ENCODE measurements around the gene ZMAT3.
"Not testable (repeated sequence)": the region's sequence is repeated elsewhere in the genome, so short reads cannot be mapped to it uniquely, and the experiment has no call there.

The ZMAT3 gene

DNA sequence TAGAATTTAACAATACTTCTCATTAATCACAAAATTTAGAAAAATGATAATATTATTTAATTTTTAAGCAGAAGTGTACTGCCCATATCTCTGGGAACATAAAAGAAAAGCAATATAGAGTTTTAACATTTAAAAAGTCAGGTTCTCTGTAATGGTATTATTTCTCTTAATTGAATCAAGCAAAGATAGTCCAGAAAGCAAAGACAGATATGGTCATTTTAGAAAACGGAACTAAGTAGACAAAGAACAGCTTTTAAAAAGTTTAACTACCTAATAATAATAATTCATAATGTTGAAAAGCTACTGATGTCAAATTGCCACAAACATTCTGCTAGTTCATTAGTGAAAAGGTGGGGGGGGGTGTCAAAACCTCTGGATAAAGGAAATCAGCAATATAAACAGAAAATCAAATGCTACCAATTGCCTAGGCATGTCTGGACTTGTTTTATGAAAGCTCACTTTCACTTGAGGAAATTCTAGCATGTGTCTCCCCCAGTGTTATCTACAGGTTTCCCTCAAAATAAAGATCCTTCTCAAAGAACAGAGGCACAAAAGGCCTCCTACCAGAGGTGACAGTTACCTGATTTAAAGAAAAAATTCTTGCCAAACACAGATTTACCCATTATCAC is 1.7 kb downstream of the ZMAT3 start:
- no peak for DNase-seq (ENCODE audit: low read depth)
- peak overlapping the region; percentile 64 for H3K4me3 ChIP-seq (ENCODE audit: low read length)
- TF ChIP-seq, protein P1, sequence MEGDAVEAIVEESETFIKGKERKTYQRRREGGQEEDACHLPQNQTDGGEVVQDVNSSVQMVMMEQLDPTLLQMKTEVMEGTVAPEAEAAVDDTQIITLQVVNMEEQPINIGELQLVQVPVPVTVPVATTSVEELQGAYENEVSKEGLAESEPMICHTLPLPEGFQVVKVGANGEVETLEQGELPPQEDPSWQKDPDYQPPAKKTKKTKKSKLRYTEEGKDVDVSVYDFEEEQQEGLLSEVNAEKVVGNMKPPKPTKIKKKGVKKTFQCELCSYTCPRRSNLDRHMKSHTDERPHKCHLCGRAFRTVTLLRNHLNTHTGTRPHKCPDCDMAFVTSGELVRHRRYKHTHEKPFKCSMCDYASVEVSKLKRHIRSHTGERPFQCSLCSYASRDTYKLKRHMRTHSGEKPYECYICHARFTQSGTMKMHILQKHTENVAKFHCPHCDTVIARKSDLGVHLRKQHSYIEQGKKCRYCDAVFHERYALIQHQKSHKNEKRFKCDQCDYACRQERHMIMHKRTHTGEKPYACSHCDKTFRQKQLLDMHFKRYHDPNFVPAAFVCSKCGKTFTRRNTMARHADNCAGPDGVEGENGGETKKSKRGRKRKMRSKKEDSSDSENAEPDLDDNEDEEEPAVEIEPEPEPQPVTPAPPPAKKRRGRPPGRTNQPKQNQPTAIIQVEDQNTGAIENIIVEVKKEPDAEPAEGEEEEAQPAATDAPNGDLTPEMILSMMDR (conservative IDR thresholded peaks at IDR 0.05; ENCODE audit: low read depth, low read length): no peak

DNA sequence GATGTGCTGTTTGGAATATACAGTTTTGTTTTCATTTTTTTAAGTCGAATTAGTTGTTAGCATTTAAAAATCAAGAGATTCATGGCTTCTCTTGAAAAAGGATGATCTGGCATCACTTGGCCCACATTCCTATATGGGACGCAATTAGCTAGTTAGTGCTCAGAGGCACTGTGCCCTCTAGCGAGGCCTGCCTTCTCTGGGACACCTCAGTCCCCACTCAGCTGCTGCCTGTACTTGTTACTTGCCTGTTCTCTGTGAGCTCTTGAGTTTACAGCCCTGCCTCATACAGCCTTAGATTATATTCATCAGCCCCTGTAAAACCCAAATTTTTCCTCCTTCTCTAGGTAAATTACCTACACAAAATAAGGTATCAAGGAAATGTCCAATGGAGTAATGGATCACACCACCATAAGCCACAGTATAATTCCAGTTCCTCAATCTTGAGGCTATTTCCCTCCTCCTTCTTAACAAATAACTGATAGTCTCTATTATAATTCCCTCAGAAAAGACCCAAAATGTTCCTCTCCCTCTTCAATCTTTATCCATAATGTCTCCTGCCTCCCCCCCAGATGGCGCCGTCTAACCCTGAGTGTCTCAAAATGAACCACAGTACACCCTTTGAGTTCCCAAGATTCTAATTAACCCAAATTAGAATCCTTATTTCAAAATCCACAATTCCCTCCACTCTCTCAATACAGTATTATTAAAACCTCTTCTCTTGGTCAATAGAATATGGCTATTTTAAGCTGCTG is 2.7 kb downstream of the ZMAT3 start:
- peak overlapping the region; percentile 64 for H3K4me3 ChIP-seq (ENCODE audit: low read length)
- DNase-seq (ENCODE audit: low read depth): no peak
- TF ChIP-seq, protein P1 (conservative IDR thresholded peaks at IDR 0.05; ENCODE audit: low read depth, low read length): peak; percentile 52

GRCh38 chr3:179067839-179068238 is 3.8 kb downstream of the ZMAT3 start:
- no peak for DNase-seq (ENCODE audit: low read depth)
- TF ChIP-seq, protein P1 (conservative IDR thresholded peaks at IDR 0.05; ENCODE audit: low read depth, low read length): no peak
- no peak overlapping the region for H3K4me3 ChIP-seq (ENCODE audit: low read length)

- no peak overlapping the region for H3K4me3 ChIP-seq (ENCODE audit: low read length)
- TF ChIP-seq, protein P1 (conservative IDR thresholded peaks at IDR 0.05; ENCODE audit: low read depth, low read length): no peak
Measured at GRCh38 chr3:179067291-179067690, 4.3 kb downstream of the ZMAT3 start.

DNA sequence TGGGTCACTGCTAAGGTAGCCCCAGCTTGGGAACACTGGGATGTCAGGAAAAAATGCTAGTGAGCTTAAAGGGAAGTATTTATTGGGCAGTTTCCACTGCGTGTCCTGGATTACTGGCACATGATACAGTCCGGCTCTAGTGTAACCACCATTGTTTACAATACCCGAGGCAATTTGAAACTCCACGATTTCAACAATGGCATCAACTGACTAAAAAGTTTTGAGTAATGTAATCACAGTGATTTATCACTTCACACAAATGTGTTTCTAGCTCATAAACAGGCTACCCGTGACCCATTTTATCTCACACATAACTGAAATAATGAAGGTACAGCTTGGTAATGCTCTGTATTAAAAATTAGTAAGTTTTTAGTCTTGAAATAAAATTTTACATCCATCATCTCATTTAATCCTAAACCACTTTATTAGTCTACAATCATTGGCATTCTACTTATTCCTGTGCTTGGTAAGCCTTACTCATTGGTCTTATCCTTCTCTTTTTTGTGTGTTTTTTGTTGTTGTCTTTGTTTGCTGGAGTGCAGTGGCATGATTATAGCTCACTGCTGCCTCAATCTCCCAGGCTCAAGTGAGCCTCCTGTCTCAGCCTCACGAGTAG is 7.6 kb downstream of the ZMAT3 start:
- no peak for DNase-seq (ENCODE audit: low read depth)
- TF ChIP-seq, protein P1 (conservative IDR thresholded peaks at IDR 0.05; ENCODE audit: low read depth, low read length): no peak
- H3K4me3 ChIP-seq (ENCODE audit: low read length): no peak overlapping the region

More at GRCh38 chr3:179067291-179067690, 4.3 kb downstream of the ZMAT3 start:
- DNase-seq (ENCODE audit: low read depth): no peak

DNA sequence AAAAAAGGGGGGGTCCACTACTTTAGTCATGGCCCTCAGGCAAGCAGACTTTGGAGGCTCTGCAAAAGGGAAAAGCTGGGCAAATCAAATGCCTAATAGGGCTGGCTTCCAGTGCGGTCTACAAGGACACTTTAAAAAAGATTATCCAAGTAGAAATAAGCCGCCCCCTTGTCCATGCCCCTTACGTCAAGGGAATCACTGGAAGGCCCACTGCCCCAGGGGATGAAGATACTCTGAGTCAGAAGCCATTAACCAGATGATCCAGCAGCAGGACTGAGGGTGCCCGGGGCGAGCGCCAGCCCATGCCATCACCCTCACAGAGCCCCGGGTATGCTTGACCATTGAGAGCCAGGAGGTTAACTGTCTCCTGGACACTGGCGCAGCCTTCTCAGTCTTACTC is 15.3 kb downstream of the ZMAT3 start:
- H3K4me3 ChIP-seq (ENCODE audit: low read length): no peak overlapping the region
- no peak for DNase-seq (ENCODE audit: low read depth)
- TF ChIP-seq, protein P1 (conservative IDR thresholded peaks at IDR 0.05; ENCODE audit: low read depth, low read length): no peak

DNA sequence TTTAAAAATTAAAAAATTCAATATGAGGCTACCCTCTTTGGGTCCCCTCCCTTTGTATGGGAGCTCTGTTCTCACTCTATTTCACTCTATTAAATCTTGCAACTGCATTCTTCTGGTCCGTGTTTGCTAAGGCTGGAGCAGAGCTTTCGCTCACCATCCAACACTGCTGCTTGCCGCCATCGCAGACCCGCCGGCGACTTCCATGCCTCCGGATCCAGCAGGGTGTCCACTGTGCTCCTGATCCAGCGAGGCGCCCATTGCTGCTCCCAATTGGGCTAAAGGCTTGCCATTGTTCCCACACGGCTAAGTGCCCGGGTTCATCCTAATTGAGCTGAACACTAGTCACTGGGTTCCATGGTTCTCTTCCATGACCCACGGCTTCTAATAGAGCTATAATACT is 17.0 kb downstream of the ZMAT3 start:
- not testable (repeated sequence) for H3K4me3 ChIP-seq (ENCODE audit: low read length); DNase-seq (ENCODE audit: low read depth)

Measured in retinal pigment epithelial cell (primary cell).